Gastrocnemius medialis (tissue), 4 donors: ENCODE data around the gene C18orf32. TPM values are rescaled to one million over a fixed set of nuclear protein-coding genes. Genes with fewer than 3 reads are reported as not detected.

Experiments used
- ATAC-seq, 2 donors: fragments of 150-250 bp; one replicate each; pipeline ENCODE4 v1.9.1; 2016
- DNase-seq, 2 donors: peaks; one replicate each; pipeline ENCODE4 v3.0.0-alpha.2; 2019
- H3K27ac ChIP-seq, 4 donors: fragments of 200-600 bp; sonication (generic); 1 replicate in 1 of 4; 2 replicates in 3 of 4; pipeline ENCODE4 v1.5.1; 2016 to 2018; ENCODE audit warnings: mild to moderate bottlenecking in 2 of 4, moderate library complexity in 1 of 4
- H3K27me3 ChIP-seq, 3 donors: fragments of 200-600 bp; sonication (generic) in 2 of 3; 1 replicate in 1 of 3; 2 replicates in 2 of 3; pipeline versions ENCODE4 v1.5.1 to v1.6.0; 2016 to 2019; ENCODE audit warnings: mild to moderate bottlenecking in 1 of 3, moderate library complexity in 1 of 3
- H3K36me3 ChIP-seq, 2 donors: fragments of 200-600 bp; sonication (generic) in 1 of 2; one replicate each; pipeline ENCODE4 v1.5.1; 2017 to 2018
- H3K4me1 ChIP-seq, 2 donors: fragments of 200-600 bp; sonication (generic) in 1 of 2; one replicate each; pipeline ENCODE4 v1.5.1; 2016 to 2017; ENCODE audit warnings: mild to moderate bottlenecking in 2 of 2
- H3K4me3 ChIP-seq, 4 donors: fragments of 200-600 bp; sonication (generic) in 3 of 4; 1 replicate in 1 of 4; 2 replicates in 3 of 4; pipeline ENCODE4 v1.5.1; 2016 to 2019; ENCODE audit warnings: mild to moderate bottlenecking in 2 of 4
- H3K9me3 ChIP-seq, 3 donors: fragments of 200-600 bp; sonication (generic) in 2 of 3; 1 replicate in 1 of 3; 2 replicates in 2 of 3; pipeline ENCODE4 v1.5.1; 2016 to 2019
- CTCF ChIP-seq, 5 experiments: fragments of 450-650 bp in 3 of 5; fragments of 200-600 bp in 2 of 5; sonication (generic) in 2 of 5; IDR thresholded peaks in 4 of 5; conservative IDR thresholded peaks in 1 of 5; 1 replicate in 4 of 5; 2 replicates in 1 of 5; pipeline ENCODE4 v1.5.1; 2016 to 2019; ENCODE audit warnings: antibody characterized with exemption in 5 of 5, mild to moderate bottlenecking in 3 of 5, moderate library complexity in 3 of 5
- POLR2A ChIP-seq, 2 donors: fragments of 450-650 bp; IDR thresholded peaks; one replicate each; pipeline ENCODE4 v1.6.1; 2017; ENCODE audit warnings: antibody characterized with exemption in 2 of 2, mild to moderate bottlenecking in 2 of 2, moderate library complexity in 2 of 2
- in situ Hi-C, 4 donors: fragments of 200-750 bp; cut with MboI; loops; one replicate each; pipeline versions ENCODE4 v1.15.0 to v1.8.0; 2017; ENCODE audit warnings: low sequenced_read_pairs in 4 of 4
- intact Hi-C: fragments of 100-400 bp; cut with DNase I; formaldehyde crosslinking; loops from one replicate; pipeline ENCODE4 v1.15.1; 2023; ENCODE audit warnings: low total_unique reads
- total RNA-seq, 4 donors: library from RNA; depleted of rRNA; stranded (reverse); fragments of >200 nt; gene quantifications; one replicate each; pipeline versions ENCODE4 v1.1.0 to v1.2.3, GENCODE V29; 2016

Gene C18orf32
- total RNA-seq, 4 donors from 2014 or later: 14.0 to 28.2 (median 19.6) TPM

- in situ Hi-C loops (no loop called here), intact Hi-C loops (no loop called here)
- H3K27ac ChIP-seq: no peak overlapping the region
- H3K9me3 ChIP-seq: no peaks in the 10 kb centered on the region
- no peak overlapping the region for H3K4me3 ChIP-seq
- ATAC-seq (no peak), DNase-seq (no peak)
- H3K27me3 ChIP-seq: no peaks in the 10 kb centered on the region
- TF ChIP-seq POLR2A (IDR thresholded peaks at IDR 0.05) (no peak), CTCF (IDR thresholded peaks at IDR 0.05 in 4 of 5, conservative IDR thresholded peaks at IDR 0.05 in 1 of 5) (no peak)
- peaks cover 0 to 2% of the 10 kb centered on the region in 2 donors for H3K4me1 ChIP-seq
- H3K36me3 ChIP-seq: no peaks in the 10 kb centered on the region
Observed at GRCh38 chr18:49471532-49471931, 15.5 kb downstream of the C18orf32 start.

- H3K4me3 ChIP-seq: no peak overlapping the region
- no peaks in the 10 kb centered on the region for H3K4me1 ChIP-seq
- no peaks in the 10 kb centered on the region for H3K27me3 ChIP-seq
- DNase-seq: no peak
- intact Hi-C loops (no loop called here), in situ Hi-C loops (no loop called here)
- no peaks in the 10 kb centered on the region for H3K9me3 ChIP-seq
- TF ChIP-seq CTCF (IDR thresholded peaks at IDR 0.05 in 4 of 5, conservative IDR thresholded peaks at IDR 0.05 in 1 of 5) (no peak), POLR2A (IDR thresholded peaks at IDR 0.05) (no peak)
- H3K36me3 ChIP-seq: no peaks in the 10 kb centered on the region
- no peak for ATAC-seq
- H3K27ac ChIP-seq: no peak overlapping the region
Observed at GRCh38 chr18:49467599-49467998, 19.4 kb downstream of the C18orf32 start.

GRCh38 chr18:49467019-49467563 is 19.9 kb downstream of the C18orf32 start:
- Histone ChIP-seq H3K27ac (peak overlapping the region in 1 of 4 donors; percentile 41), H3K4me3 (no peak overlapping the region), H3K36me3 (no peaks in the 10 kb centered on the region), H3K4me1 (no peaks in the 10 kb centered on the region), H3K9me3 (no peaks in the 10 kb centered on the region), H3K27me3 (no peaks in the 10 kb centered on the region)
- in situ Hi-C loops (no loop called here), intact Hi-C loops (no loop called here)
- DNase-seq (no peak), ATAC-seq (peak in 1 of 2 donors; percentile 44)
- no peak for TF ChIP-seq CTCF (IDR thresholded peaks at IDR 0.05 in 4 of 5, conservative IDR thresholded peaks at IDR 0.05 in 1 of 5)
- TF ChIP-seq POLR2A (IDR thresholded peaks at IDR 0.05): no peak

GRCh38 chr18:49464718-49465598 is 22.1 kb downstream of the C18orf32 start:
- H3K4me1 ChIP-seq: no peaks in the 10 kb centered on the region
- H3K36me3 ChIP-seq: no peaks in the 10 kb centered on the region
- DNase-seq (no peak), ATAC-seq (no peak)
- H3K9me3 ChIP-seq: no peaks in the 10 kb centered on the region
- in situ Hi-C loops (no loop called here), intact Hi-C loops (no loop called here)
- no peaks in the 10 kb centered on the region for H3K27me3 ChIP-seq
- TF ChIP-seq POLR2A (IDR thresholded peaks at IDR 0.05) (no peak), CTCF (IDR thresholded peaks at IDR 0.05 in 4 of 5, conservative IDR thresholded peaks at IDR 0.05 in 1 of 5) (no peak)
- no peak overlapping the region for H3K4me3 ChIP-seq
- H3K27ac ChIP-seq: no peak overlapping the region
